MM.1S (cell line): ENCODE measurements around the gene SYNE2.

Experiments
- DNase-seq: peaks from one replicate; pipeline ENCODE4 v3.0.0-alpha.2; 2015
- H2AFZ ChIP-seq: fragments of 300-600 bp; sonication (generic); 2 replicates; pipeline ENCODE4 v1.6.0; 2016; ENCODE audit warnings: antibody characterized with exemption, low read length
- H3F3A ChIP-seq: fragments of 300-600 bp; sonication (generic); 2 replicates; pipeline ENCODE4 v1.6.1; 2016; ENCODE audit warnings: mild to moderate bottlenecking, antibody characterized with exemption, low read length, moderate library complexity, mixed read lengths; ENCODE audit not compliant: insufficient read depth
- H3K27ac ChIP-seq: fragments of 300-600 bp; sonication (generic); 2 replicates; pipeline ENCODE4 v1.5.1; 2016; ENCODE audit warnings: mild to moderate bottlenecking, low read length
- H3K27me3 ChIP-seq: fragments of 300-600 bp; sonication (generic); replicated peaks from 2 replicates; pipeline ENCODE4 v1.6.0; 2016; ENCODE audit warnings: low read length; ENCODE audit not compliant: insufficient read depth
- H3K36me3 ChIP-seq: fragments of 300-600 bp; sonication (generic); replicated peaks from 2 replicates; pipeline ENCODE4 v1.6.1; 2016; ENCODE audit warnings: mild to moderate bottlenecking, low read length, mixed read lengths; ENCODE audit not compliant: insufficient read depth
- H3K4me1 ChIP-seq: fragments of 300-600 bp; sonication (generic); 2 replicates; pipeline ENCODE4 v1.6.1; 2016; ENCODE audit warnings: low read length, mixed read lengths
- H3K4me2 ChIP-seq: fragments of 300-600 bp; sonication (generic); 2 replicates; pipeline ENCODE4 v1.6.0; 2016; ENCODE audit warnings: low read depth, low read length
- H3K4me3 ChIP-seq: fragments of 300-600 bp; sonication (generic); 2 replicates; pipeline ENCODE4 v1.5.1; 2016; ENCODE audit warnings: low read length, mixed read lengths
- H3K79me2 ChIP-seq: fragments of 300-600 bp; sonication (generic); 2 replicates; pipeline ENCODE4 v1.6.1; 2016; ENCODE audit warnings: mixed run types, low read length, mixed read lengths
- H3K9ac ChIP-seq: fragments of 300-600 bp; sonication (generic); 2 replicates; pipeline ENCODE4 v1.6.1; 2016; ENCODE audit warnings: low read length, mixed read lengths
- H3K9me2 ChIP-seq: fragments of 300-600 bp; sonication (generic); replicated peaks from 2 replicates; pipeline ENCODE4 v1.6.1; 2016; ENCODE audit warnings: mild to moderate bottlenecking, low read length, mixed read lengths; ENCODE audit not compliant: insufficient read depth
- H3K9me3 ChIP-seq: fragments of 300-600 bp; sonication (generic); replicated peaks from 2 replicates; pipeline ENCODE4 v1.6.1; 2016; ENCODE audit warnings: mild to moderate bottlenecking, low read length, mixed read lengths; ENCODE audit not compliant: insufficient read depth
- H4K20me1 ChIP-seq: fragments of 300-600 bp; sonication (generic); 2 replicates; pipeline ENCODE4 v1.6.1; 2016; ENCODE audit warnings: mild to moderate bottlenecking, low read length, moderate library complexity, mixed read lengths; ENCODE audit not compliant: insufficient read depth
- CTCF ChIP-seq: fragments of 300-600 bp; sonication (generic); IDR thresholded peaks from 2 replicates; pipeline ENCODE4 v1.5.1; 2016; ENCODE audit warnings: antibody characterized with exemption, low read length, mixed read lengths
- EZH2 ChIP-seq: fragments of 300-600 bp; sonication (generic); optimal IDR thresholded peaks from 2 replicates; pipeline ENCODE3; 2017; ENCODE audit warnings: low read depth, mild to moderate bottlenecking, antibody characterized with exemption, low read length, mixed read lengths
- EZH2phosphoT487 ChIP-seq: fragments of 300-600 bp; sonication (generic); IDR thresholded peaks from 2 replicates; pipeline ENCODE4 v1.6.1; 2018; ENCODE audit warnings: antibody characterized with exemption, low read length

The SYNE2 gene

GRCh38 chr14:64000749-64001148 is 147.9 kb downstream of the SYNE2 start:
- Histone ChIP-seq H3K4me2 (no peak overlapping the region), H3K36me3 (no peaks in the 10 kb centered on the region), H3K9me2 (no peaks in the 10 kb centered on the region), H3K79me2 (no peaks in the 10 kb centered on the region), H3K27ac (no peak overlapping the region), H4K20me1 (no peaks in the 10 kb centered on the region), H3K4me1 (no peaks in the 10 kb centered on the region), H3K27me3 (no peaks in the 10 kb centered on the region), H3F3A (no peaks in the 10 kb centered on the region), H3K9me3 (no peaks in the 10 kb centered on the region), H3K9ac (no peak overlapping the region), H2AFZ (no peak overlapping the region), H3K4me3 (no peak overlapping the region)
- TF ChIP-seq EZH2 (no peak), CTCF (no peak), EZH2phosphoT487 (no peak)
- no peak for DNase-seq

GRCh38 chr14:64005822-64006221 is 153.0 kb downstream of the SYNE2 start:
- Histone ChIP-seq H3K4me1 (no peaks in the 10 kb centered on the region), H3K4me3 (no peak overlapping the region), H3K9ac (no peak overlapping the region), H3K4me2 (no peak overlapping the region), H3K27me3 (no peaks in the 10 kb centered on the region), H2AFZ (no peak overlapping the region), H3F3A (no peaks in the 10 kb centered on the region), H3K9me3 (no peaks in the 10 kb centered on the region), H3K9me2 (no peaks in the 10 kb centered on the region), H3K79me2 (no peaks in the 10 kb centered on the region), H3K27ac (no peak overlapping the region), H4K20me1 (no peaks in the 10 kb centered on the region), H3K36me3 (no peaks in the 10 kb centered on the region)
- TF ChIP-seq EZH2phosphoT487: no peak
- no peak for TF ChIP-seq CTCF
- TF ChIP-seq EZH2: no peak
- DNase-seq: no peak

- no peaks in the 10 kb centered on the region for H3K79me2 ChIP-seq
- H3K36me3 ChIP-seq: no peaks in the 10 kb centered on the region
- no peak overlapping the region for H3K4me3 ChIP-seq
- no peaks in the 10 kb centered on the region for H3K27me3 ChIP-seq
- no peaks in the 10 kb centered on the region for H3K4me1 ChIP-seq
- no peaks in the 10 kb centered on the region for H4K20me1 ChIP-seq
- no peak overlapping the region for H2AFZ ChIP-seq
- no peak for TF ChIP-seq CTCF
- no peak for TF ChIP-seq EZH2phosphoT487
- TF ChIP-seq EZH2: no peak
- H3K9me2 ChIP-seq: no peaks in the 10 kb centered on the region
- no peak overlapping the region for H3K27ac ChIP-seq
- no peak for DNase-seq
- no peaks in the 10 kb centered on the region for H3F3A ChIP-seq
- H3K4me2 ChIP-seq: no peak overlapping the region
- no peaks in the 10 kb centered on the region for H3K9me3 ChIP-seq
- H3K9ac ChIP-seq: no peak overlapping the region
Observed at GRCh38 chr14:64008016-64008415, 155.2 kb downstream of the SYNE2 start.
